Measurements from ENCODE around the gene CPOX. TPM values are rescaled to one million over a fixed set of nuclear protein-coding genes. Genes with fewer than 3 reads are reported as not detected.

The CPOX gene
- total RNA-seq, 1 experiment from 2014 or later = 39.4 TPM

Other genes starting within 250 kb of the CPOX start
- gene OR5K4, start 239.8 kb downstream of the CPOX start, total RNA-seq (2014; rRNA removed; shearing (Covaris generic)) = not detected in 2 replicates
- not detected in 2 replicates for gene OR5K3, start 202.9 kb downstream of the CPOX start, total RNA-seq (2014; rRNA removed; shearing (Covaris generic))
- gene OR5K1, start 130.4 kb downstream of the CPOX start, total RNA-seq (2014; rRNA removed; shearing (Covaris generic)) = not detected in 2 replicates
- not detected in 2 replicates for gene OR5K2, start 95.9 kb downstream of the CPOX start, total RNA-seq (2014; rRNA removed; shearing (Covaris generic))
- 55.2 and 58.1 TPM in 2 replicates for gene CLDND1, start 70.7 kb downstream of the CPOX start, total RNA-seq (2014; rRNA removed; shearing (Covaris generic))
- gene GPR15, start 61.6 kb downstream of the CPOX start, total RNA-seq (2014; rRNA removed; shearing (Covaris generic)) = not detected in 2 replicates
- 5.7 and 6.6 TPM in 2 replicates for gene ST3GAL6, start 169.7 kb upstream of the CPOX start, total RNA-seq (2014; rRNA removed; shearing (Covaris generic))